Body of pancreas (tissue), 4 donors: ENCODE measurements around the gene SORL1. TPM values are rescaled to one million over a fixed set of nuclear protein-coding genes. Genes with fewer than 3 reads are reported as not detected.

Source experiments
- ATAC-seq: fragments of 150-250 bp; one replicate; pipeline ENCODE4 v1.9.1; 2016
- DNase-seq, 4 donors: peaks; one replicate each; pipeline ENCODE4 v3.0.0-alpha.2; 2019
- H3K27ac ChIP-seq, 4 donors: fragments of 200-600 bp; sonication (generic); 1 replicate in 3 of 4; 2 replicates in 1 of 4; pipeline versions ENCODE4 v1.5.1 to v1.6.1; 2016 to 2019; ENCODE audit warnings: mild to moderate bottlenecking in 1 of 4, mixed read lengths in 1 of 4, moderate library complexity in 1 of 4
- H3K27me3 ChIP-seq, 2 donors: fragments of 200-600 bp; sonication (generic); one replicate each; pipeline ENCODE4 v1.6.0; 2016; ENCODE audit warnings: mild to moderate bottlenecking in 1 of 2
- H3K36me3 ChIP-seq, 2 donors: fragments of 200-600 bp; sonication (generic); replicated peaks in 1 of 2; 2 replicates each; pipeline ENCODE4 v1.5.1; 2016; ENCODE audit warnings: low read depth in 2 of 2; ENCODE audit not compliant: insufficient read depth in 1 of 2
- H3K4me1 ChIP-seq: fragments of 200-600 bp; sonication (generic); one replicate; pipeline ENCODE4 v1.6.0; 2016
- H3K4me3 ChIP-seq, 2 donors: fragments of 200-600 bp; sonication (generic); 1 replicate in 1 of 2; 2 replicates in 1 of 2; pipeline ENCODE4 v1.5.1; 2016 to 2019
- H3K9me3 ChIP-seq, 3 donors: fragments of 200-600 bp; sonication (generic); 1 replicate in 2 of 3; 2 replicates in 1 of 3; pipeline ENCODE4 v1.5.1; 2016
- CTCF ChIP-seq, 7 experiments: fragments of 450-650 bp in 4 of 7; fragments of 200-600 bp in 3 of 7; sonication (generic) in 3 of 7; IDR thresholded peaks; one replicate each; pipeline ENCODE4 v1.5.1; 2016 to 2019; ENCODE audit warnings: antibody characterized with exemption in 7 of 7
- POLR2A ChIP-seq, 3 donors: fragments of 450-650 bp; IDR thresholded peaks; one replicate each; pipeline ENCODE4 v1.6.1; 2016; ENCODE audit warnings: antibody characterized with exemption in 3 of 3, mild to moderate bottlenecking in 2 of 3
- WGBS, 2 donors: methylation state at CpG; one replicate each; pipeline ENCODE4 v1.1.5; 2017; 5-methylcytosine and 5-hydroxymethylcytosine counted together
- intact Hi-C: fragments of 100-400 bp; cut with DNase I; formaldehyde crosslinking; loops from one replicate; pipeline ENCODE4 v1.15.1; 2023
- total RNA-seq, 2 donors: library from RNA; depleted of rRNA; stranded (reverse); fragments of >200 nt; gene quantifications; one replicate each; pipeline ENCODE4 v1.1.0, GENCODE V29; 2016

SORL1 gene
- total RNA-seq, 2 donors from 2014 or later, result 25.1 to 26.5 TPM

GRCh38 chr11:121572571-121573059 lies 120.5 kb downstream of the SORL1 start:
- TF ChIP-seq POLR2A (IDR thresholded peaks at IDR 0.05) (no peak), CTCF (IDR thresholded peaks at IDR 0.05) (no peak)
- no peak overlapping the region for H3K4me3 ChIP-seq
- ATAC-seq (no peak), DNase-seq (peak in 1 of 4 donors; percentile 28)
- no peak overlapping the region for H3K27ac ChIP-seq
- H3K27me3 ChIP-seq, result no peaks in the 10 kb centered on the region
- no peaks in the 10 kb centered on the region for H3K4me1 ChIP-seq
- intact Hi-C loops, result no loop called here
- 48 to 53% methylated on average over 11 of the region's 11 CpGs for WGBS, 2 donors
- H3K9me3 ChIP-seq, result no peaks in the 10 kb centered on the region
- H3K36me3 ChIP-seq, result peaks cover 0 to under 1% of the 10 kb centered on the region in 2 donors

GRCh38 chr11:121574801-121575200 lies 122.7 kb downstream of the SORL1 start:
- intact Hi-C loops, result no loop called here
- no peak for DNase-seq
- peak overlapping the region in 1 of 4 donors; percentile 31 for H3K27ac ChIP-seq
- H3K4me3 ChIP-seq, result no peak overlapping the region
- H3K4me1 ChIP-seq, result no peaks in the 10 kb centered on the region
- ATAC-seq, result no peak
- H3K36me3 ChIP-seq, result peaks cover 0 to 2% of the 10 kb centered on the region in 2 donors
- TF ChIP-seq CTCF (IDR thresholded peaks at IDR 0.05) (no peak), POLR2A (IDR thresholded peaks at IDR 0.05) (no peak)
- no peaks in the 10 kb centered on the region for H3K27me3 ChIP-seq
- H3K9me3 ChIP-seq, result no peaks in the 10 kb centered on the region

DNA sequence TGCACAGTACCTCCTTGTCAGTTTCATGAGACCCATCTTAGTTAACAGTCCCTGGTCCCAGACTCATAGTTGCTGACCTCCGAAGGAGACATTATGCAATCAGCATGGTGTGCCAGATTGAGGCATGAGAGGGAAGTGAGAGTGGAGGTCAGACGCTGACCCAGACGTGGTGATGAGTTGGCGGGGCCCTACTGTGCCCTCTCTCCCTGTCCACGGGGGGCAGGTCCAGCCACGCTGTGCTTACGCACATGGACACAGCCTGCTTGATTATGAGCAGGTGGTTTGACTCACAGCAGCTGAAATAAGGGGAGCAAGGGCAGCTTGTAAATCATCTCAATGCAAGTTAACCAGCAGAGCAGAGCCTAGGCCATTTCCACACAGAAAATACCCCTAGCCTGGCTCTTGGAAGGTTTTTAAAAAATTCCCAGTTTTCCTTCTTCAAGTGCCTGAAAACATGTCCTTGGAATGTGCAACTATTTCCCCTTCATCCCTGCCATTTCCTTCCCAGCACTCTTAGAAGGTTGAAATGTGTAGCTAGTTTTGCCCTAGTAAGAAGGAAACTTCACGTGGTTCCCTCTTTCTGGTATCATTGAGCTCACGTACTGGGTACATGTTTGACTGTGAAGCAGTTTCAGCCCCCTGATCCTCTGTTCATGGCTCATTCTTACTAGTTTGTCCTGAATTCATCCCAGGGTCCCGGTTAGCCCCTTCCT lies 123.3 kb downstream of the SORL1 start:
- Histone ChIP-seq H3K4me1 (no peaks in the 10 kb centered on the region), H3K36me3 (peaks cover 0 to 2% of the 10 kb centered on the region in 2 donors), H3K4me3 (no peak overlapping the region), H3K9me3 (no peaks in the 10 kb centered on the region), H3K27me3 (no peaks in the 10 kb centered on the region), H3K27ac (peak overlapping the region in 1 of 4 donors; percentile 57)
- TF ChIP-seq POLR2A (IDR thresholded peaks at IDR 0.05) (peak in 1 of 3 donors; percentile 21), CTCF (IDR thresholded peaks at IDR 0.05) (no peak)
- intact Hi-C loops, result no loop called here
- ATAC-seq (peak; percentile 65), DNase-seq (peak; percentile 22 to 80 (median 34))
- 36 to 55% methylated on average over 10 of the region's 10 CpGs for WGBS, 2 donors

DNA sequence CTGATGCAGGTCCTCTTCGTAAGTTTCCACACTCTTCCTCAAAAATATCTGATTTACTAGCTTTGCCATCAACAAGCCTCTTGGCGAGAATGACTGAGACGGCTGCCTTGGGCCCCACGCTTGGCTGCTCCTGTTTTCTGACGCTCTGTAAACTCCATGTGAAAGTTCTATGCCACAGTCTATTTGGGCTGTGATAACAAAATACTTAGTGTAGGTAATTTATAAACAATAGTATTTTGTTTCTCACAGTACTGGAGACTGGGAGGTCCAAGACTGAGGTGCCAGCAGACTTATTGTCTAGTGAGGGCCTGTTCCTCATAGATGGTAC lies 123.8 kb downstream of the SORL1 start:
- Histone ChIP-seq H3K4me1 (no peaks in the 10 kb centered on the region), H3K27me3 (no peaks in the 10 kb centered on the region), H3K9me3 (no peaks in the 10 kb centered on the region), H3K4me3 (no peak overlapping the region), H3K36me3 (peaks cover 0 to 2% of the 10 kb centered on the region in 2 donors), H3K27ac (peak overlapping the region in 1 of 4 donors; percentile 57)
- 59 to 74% methylated on average over 5 of the region's 5 CpGs for WGBS, 2 donors
- ATAC-seq (no peak), DNase-seq (no peak)
- TF ChIP-seq CTCF (IDR thresholded peaks at IDR 0.05), result no peak
- no peak for TF ChIP-seq POLR2A (IDR thresholded peaks at IDR 0.05)
- intact Hi-C loops, result no loop called here

DNA sequence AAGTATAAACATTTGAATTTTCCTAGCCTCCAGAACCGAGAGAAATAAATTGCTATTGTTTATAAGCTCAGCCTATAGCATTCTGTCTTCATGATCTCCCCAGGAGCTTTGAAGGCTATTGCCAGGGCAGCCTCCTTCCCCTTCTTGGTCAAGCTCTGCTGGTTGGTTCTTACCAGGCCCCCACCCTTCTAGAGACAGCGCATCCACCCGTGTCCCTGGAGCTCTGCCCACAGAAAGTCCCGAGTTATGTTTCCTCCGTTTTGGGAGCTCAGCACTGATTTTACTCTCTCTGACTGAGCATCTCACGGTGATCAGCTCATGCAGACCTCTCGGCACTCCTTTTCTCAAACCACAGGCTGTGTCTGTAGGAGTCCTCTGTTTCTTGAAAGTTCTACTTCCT lies 124.4 kb downstream of the SORL1 start:
- no peak for ATAC-seq
- H3K36me3 ChIP-seq, result peaks cover 0 to 2% of the 10 kb centered on the region in 2 donors

More for the DNA sequence above, 124.4 kb downstream of the SORL1 start:
- no peak overlapping the region for H3K27ac ChIP-seq
- H3K9me3 ChIP-seq, result no peaks in the 10 kb centered on the region
- WGBS, 2 donors, result 58 to 68% methylated on average over 7 of the region's 7 CpGs
- TF ChIP-seq POLR2A (IDR thresholded peaks at IDR 0.05) (no peak), CTCF (IDR thresholded peaks at IDR 0.05) (no peak)
- intact Hi-C loops, result no loop called here
- H3K4me1 ChIP-seq, result no peaks in the 10 kb centered on the region
- DNase-seq, result peak in 1 of 4 donors; percentile 51
- H3K4me3 ChIP-seq, result no peak overlapping the region
- no peaks in the 10 kb centered on the region for H3K27me3 ChIP-seq
